HepG2 (cell line): Measurements from ENCODE around the gene ESR2. TPM values are rescaled to one million over a fixed set of nuclear protein-coding genes. Genes with fewer than 3 reads are reported as not detected.

Experiments used
- ATAC-seq: fragments of 200-7000 bp; cut with Tn5 transposase; 3 replicates; pipeline ENCODE4 v1.9.1; 2020; ENCODE audit warnings: mild to moderate bottlenecking, moderate library complexity
- BruUV-seq: library from RNA; stranded (reverse); fragments of 400-500 nt; replicated peaks from 2 replicates; lab custom pipeline; 2021; lab: Mats Ljungman, UMichigan
- CTCF ChIA-PET: fragments of 300-600 bp; formaldehyde crosslinking; extraction: SDS; loops from one replicate; lab custom pipeline; 2021; ENCODE audit warnings: low total read pairs, inconsistent platforms, low intra/inter-chr PET ratio; lab: Yijun Ruan, JAX
- POLR2A ChIA-PET: fragments of 350-600 bp; sonication (Branson Sonifier 250); formaldehyde crosslinking; loops from one replicate; lab custom pipeline; 2020; ENCODE audit warnings: antibody characterized with exemption, inconsistent platforms; lab: Yijun Ruan, JAX
- DNase-seq: peaks from one replicate; pipeline ENCODE4 v3.0.0-alpha.2; 2015; ENCODE audit warnings: low spot score
- FAIRE-seq: peaks from 3 replicates; lab custom pipeline; 2011; peaks lifted over from hg19 to GRCh38; lab: Jason Lieb, UNC
- H2AFZ ChIP-seq: one replicate; pipeline ENCODE4 v1.6.1; 2011; ENCODE audit warnings: low read length, inconsistent platforms
- H3K27ac ChIP-seq: fragments of 300-600 bp; 3 replicates; pipeline ENCODE4 v1.8.0; 2011; ENCODE audit warnings: mixed run types, mild to moderate bottlenecking, mixed read lengths, low read length, inconsistent platforms; ENCODE audit not compliant: insufficient read depth; ENCODE audit errors: extremely low read length
- H3K27me3 ChIP-seq, 2 experiments: fragments of 200-600 bp in 1 of 2; 2 replicates in 1 of 2; 3 replicates in 1 of 2; pipeline versions ENCODE4 v1.6.0 to v1.8.0; 2011; ENCODE audit warnings: low read length in 2 of 2, mild to moderate bottlenecking in 2 of 2, moderate library complexity in 2 of 2, inconsistent platforms in 1 of 2; ENCODE audit not compliant: insufficient read depth in 2 of 2, control insufficient read depth in 1 of 2
- H3K36me3 ChIP-seq, 2 experiments: fragments of 200-600 bp in 1 of 2; replicated peaks in 1 of 2; 2 replicates in 1 of 2; 3 replicates in 1 of 2; pipeline versions ENCODE4 v1.5.1 to v1.8.0; 2011; ENCODE audit warnings: low read length in 2 of 2, inconsistent platforms in 1 of 2; ENCODE audit not compliant: insufficient read depth in 2 of 2, control insufficient read depth in 1 of 2
- H3K4me1 ChIP-seq: 2 replicates; pipeline ENCODE4 v1.5.1; 2012; ENCODE audit warnings: low read length, inconsistent platforms; ENCODE audit not compliant: insufficient read depth
- H3K4me2 ChIP-seq: 2 replicates; pipeline ENCODE4 v1.6.0; 2011; ENCODE audit warnings: low read depth, low read length, inconsistent platforms
- H3K4me3 ChIP-seq, 3 experiments: fragments of 200-600 bp in 1 of 3; sonication (generic), shearing (Covaris generic) in 1 of 3; replicated peaks in 1 of 3; 2 replicates each; pipeline ENCODE4 v1.5.1; 2011 to 2016; ENCODE audit warnings: low read length in 3 of 3, inconsistent platforms in 2 of 3, low read depth in 2 of 3, mild to moderate bottlenecking in 2 of 3, control low read depth in 1 of 3, mixed read lengths in 1 of 3; ENCODE audit not compliant: insufficient read depth in 1 of 3
- H3K79me2 ChIP-seq: one replicate; pipeline ENCODE4 v1.6.1; 2011; ENCODE audit warnings: low read length, inconsistent platforms; ENCODE audit not compliant: insufficient read depth
- H3K9ac ChIP-seq: 2 replicates; pipeline ENCODE4 v1.6.0; 2011; ENCODE audit warnings: mild to moderate bottlenecking, low read depth, low read length, inconsistent platforms; ENCODE audit not compliant: insufficient read depth
- H3K9me3 ChIP-seq: 2 replicates; pipeline ENCODE4 v1.5.1; 2012; ENCODE audit warnings: mild to moderate bottlenecking, low read length
- H4K20me1 ChIP-seq: 2 replicates; pipeline ENCODE4 v1.6.0; 2011; ENCODE audit warnings: inconsistent platforms, mild to moderate bottlenecking, low read length, moderate library complexity; ENCODE audit not compliant: insufficient read depth
- GABPB1 ChIP-seq: IDR thresholded peaks from 2 replicates; pipeline ENCODE4 v1.6.1; 2016; ENCODE audit warnings: mild to moderate bottlenecking, missing genetic modification reagents, moderate library complexity, missing compliant biosample characterization
- HNF1A ChIP-seq, 2 experiments: sonication (generic) in 1 of 2; formaldehyde crosslinking in 1 of 2; IDR thresholded peaks; 2 replicates each; pipeline versions ENCODE4 v1.4.0 to v1.6.1; 2016 to 2020; ENCODE audit warnings: borderline replicate concordance in 1 of 2, low read depth in 1 of 2, mild to moderate bottlenecking in 1 of 2, missing genetic modification reagents in 1 of 2
- HNF4A ChIP-seq: sonication (generic); formaldehyde crosslinking; IDR thresholded peaks from 2 replicates; pipeline ENCODE4 v1.4.0; 2020; ENCODE audit warnings: missing genetic modification reagents
- HNRNPUL1 ChIP-seq: fragments of 200-400 bp; formaldehyde crosslinking; IDR thresholded peaks from 2 replicates; pipeline ENCODE4 v1.6.1; 2017; ENCODE audit warnings: low read depth, mild to moderate bottlenecking, low read length, moderate library complexity
- MTA3 ChIP-seq: sonication (generic); formaldehyde crosslinking; IDR thresholded peaks from 2 replicates; pipeline ENCODE4 v1.4.0; 2020; ENCODE audit warnings: missing genetic modification reagents
- NR2C2 ChIP-seq: sonication (generic); formaldehyde crosslinking; IDR thresholded peaks from 2 replicates; pipeline ENCODE4 v1.4.0; 2020; ENCODE audit warnings: missing genetic modification reagents, mild to moderate bottlenecking, moderate library complexity, borderline replicate concordance
- NR2F1 ChIP-seq, 2 experiments: fragments of 450-650 bp in 1 of 2; formaldehyde crosslinking in 1 of 2; IDR thresholded peaks; 2 replicates each; pipeline versions ENCODE4 v1.5.0 to v1.6.1; 2016 to 2020; ENCODE audit warnings: mild to moderate bottlenecking in 1 of 2, missing compliant biosample characterization in 1 of 2, missing genetic modification reagents in 1 of 2, moderate library complexity in 1 of 2
- RBM39 ChIP-seq: fragments of 200-400 bp; formaldehyde crosslinking; IDR thresholded peaks from one replicate; pipeline ENCODE4 v1.6.1; 2018; ENCODE audit warnings: antibody characterized with exemption, mild to moderate bottlenecking, low read depth, low read length; ENCODE audit not compliant: poor library complexity, severe bottlenecking
- RFXAP ChIP-seq: sonication (generic); formaldehyde crosslinking; IDR thresholded peaks from 2 replicates; pipeline ENCODE4 v1.4.0; 2020; ENCODE audit warnings: missing genetic modification reagents, borderline replicate concordance
- SCMH1 ChIP-seq: sonication (generic); formaldehyde crosslinking; IDR thresholded peaks from 2 replicates; pipeline ENCODE4 v1.9.0; 2021; ENCODE audit warnings: missing genetic modification reagents, mild to moderate bottlenecking, borderline replicate concordance
- ZNF230 ChIP-seq: sonication (generic); formaldehyde crosslinking; IDR thresholded peaks from 2 replicates; pipeline ENCODE4 v1.4.0; 2020; ENCODE audit warnings: mild to moderate bottlenecking, missing genetic modification reagents
- ZNF235 ChIP-seq: sonication (generic); formaldehyde crosslinking; IDR thresholded peaks from 2 replicates; pipeline ENCODE4 v1.8.1; 2023; ENCODE audit warnings: mild to moderate bottlenecking, missing genetic modification reagents, borderline replicate concordance
- ZNF280D ChIP-seq: sonication (generic); formaldehyde crosslinking; IDR thresholded peaks from 2 replicates; pipeline ENCODE4 v1.5.1; 2020; ENCODE audit warnings: mild to moderate bottlenecking, missing genetic modification reagents
- ZNF343 ChIP-seq: sonication (generic); formaldehyde crosslinking; IDR thresholded peaks from 2 replicates; pipeline ENCODE4 v1.4.0; 2020; ENCODE audit warnings: mild to moderate bottlenecking, missing genetic modification reagents
- ZNF580 ChIP-seq: IDR thresholded peaks from 2 replicates; pipeline ENCODE4 v1.6.1; 2016; ENCODE audit warnings: low read depth, borderline replicate concordance
- WGBS: methylation state at CpG from one replicate; pipeline ENCODE4 v1.1.6; 2017; ENCODE audit warnings: low lambda C conversion rate; 5-methylcytosine and 5-hydroxymethylcytosine counted together
- in situ Hi-C: cut with HindIII; loops from 2 replicates; pipeline ENCODE4 v1.10.0; 2017; ENCODE audit warnings: low pct_unique_long_range_greater_than_20kb; ENCODE audit not compliant: extremely low pct_ligation_motif_present
- intact Hi-C: fragments of 100-400 bp; cut with micrococcal nuclease; formaldehyde crosslinking; loops from one replicate; pipeline ENCODE4 v1.10.0; 2022; ENCODE audit not compliant: unreplicated experiment
- polyA plus RNA-seq, 8 experiments: library from polyadenylated mRNA; depleted of rRNA in 3 of 8; stranded (reverse) in 7 of 8; unstranded in 1 of 8; fragments of >200 nt; fragmentation: Illumina TruSeq in 4 of 8; extraction: Trizol in 4 of 8; gene quantifications; 2 replicates each; pipeline versions ENCODE4 v1.2.1 to v1.2.3, GENCODE V29; 2011 to 2016; ENCODE audit warnings: low read depth in 4 of 8, missing spikeins in 1 of 8, mixed read lengths in 1 of 8; ENCODE audit not compliant: insufficient read depth in 1 of 8
- total RNA-seq, 5 experiments: library from RNA; depleted of rRNA; stranded (reverse); fragments of >200 nt; fragmentation: Illumina TruSeq; extraction: Trizol; gene quantifications; 2 replicates each; pipeline ENCODE4 v1.2.3, GENCODE V29; 2016; ENCODE audit warnings: low read depth in 1 of 5

Gene ESR2
- total and polyA plus RNA-seq, 2 of the 13 experiments (the other 11 are each of a cell fraction or from before 2014, with no cell fraction given): 0.01 to 0.04 TPM

- no peak for TF ChIP-seq ZNF235
- no peak for TF ChIP-seq NR2F1 (CRISPR knock-in tag; IDR thresholded peaks at IDR 0.05)
- no peak for TF ChIP-seq HNF4A (CRISPR knock-in tag)
Measured at GRCh38 chr14:64209444-64210131, 84.6 kb downstream of the ESR2 start (continued).

GRCh38 chr14:64208981-64209380, 85.2 kb downstream of the ESR2 start:
- 83% methylated on average over 9 of the region's 10 CpGs for WGBS
- in situ Hi-C loops: no loop called here
- TF ChIP-seq NR2C2 (no peak), ZNF343 (CRISPR knock-in tag) (no peak), HNRNPUL1 (no peak), ZNF280D (CRISPR knock-in tag) (no peak), GABPB1 (no peak), RFXAP (CRISPR knock-in tag) (no peak), MTA3 (CRISPR knock-in tag) (no peak), HNF1A (IDR thresholded peaks at IDR 0.05; ENCODE audit: low read depth) (no peak), HNF1A (CRISPR knock-in tag; IDR thresholded peaks at IDR 0.05; ENCODE audit: borderline replicate concordance) (no peak), ZNF230 (CRISPR knock-in tag) (no peak), ZNF580 (CRISPR knock-in tag) (no peak), RBM39 (no peak), SCMH1 (CRISPR knock-in tag) (no peak)

More at GRCh38 chr14:64208981-64209380, 85.2 kb downstream of the ESR2 start:
- FAIRE-seq: no peak
- ChIA-PET CTCF (no interaction called here), POLR2A (no interaction called here)
- H3K4me3 ChIP-seq: no peak overlapping the region
- H3K9me3 ChIP-seq: no peaks in the 10 kb centered on the region
- DNase-seq: no peak
- no peak for ATAC-seq
- no peaks in the 10 kb centered on the region for H3K27me3 ChIP-seq
- H3K4me2 ChIP-seq: no peak overlapping the region
- 0 out of 5 replicates have a peak, but pooled peaks cover 0 to 3% of the 10 kb centered on the region in 2 experiments for H3K36me3 ChIP-seq
- H3K27ac ChIP-seq: no peak overlapping the region
- no peaks in the 10 kb centered on the region for H3K4me1 ChIP-seq
- H2AFZ ChIP-seq: no peak overlapping the region
- BruUV-seq: no TSS peak
- H3K9ac ChIP-seq: no peak overlapping the region
- H4K20me1 ChIP-seq: no peaks in the 10 kb centered on the region
- no peaks in the 10 kb centered on the region for H3K79me2 ChIP-seq
- intact Hi-C loops: no loop called here
